Right kidney (tissue), 1 donor: ENCODE data around the gene COBL.

Experiments used
- DNase-seq: peaks from one replicate; pipeline ENCODE4 v3.0.0-alpha.2; 2016

COBL gene

GRCh38 chr7:51274955-51275354, 41.7 kb downstream of the COBL start:
- DNase-seq = no peak

- DNase-seq = no peak
Measured at GRCh38 chr7:51274001-51274400, 42.6 kb downstream of the COBL start.

- DNase-seq = no peak
Measured at GRCh38 chr7:51273360-51273759, 43.2 kb downstream of the COBL start.

GRCh38 chr7:51270965-51271364, 45.6 kb downstream of the COBL start:
- DNase-seq = no peak

- DNase-seq = no peak
Measured at GRCh38 chr7:51269911-51270310, 46.7 kb downstream of the COBL start.

- no peak for DNase-seq
Measured at GRCh38 chr7:51269321-51269720, 47.3 kb downstream of the COBL start.

GRCh38 chr7:51268859-51269258, 47.8 kb downstream of the COBL start:
- no peak for DNase-seq

- DNase-seq = no peak
Measured at GRCh38 chr7:51267169-51267568, 49.4 kb downstream of the COBL start.

- DNase-seq = no peak
Measured at GRCh38 chr7:51265066-51265907, 51.3 kb downstream of the COBL start.

GRCh38 chr7:51263631-51264484, 52.8 kb downstream of the COBL start:
- DNase-seq = no peak

- DNase-seq = no peak
Measured at GRCh38 chr7:51262796-51263531, 53.6 kb downstream of the COBL start.

- no peak for DNase-seq
Measured at GRCh38 chr7:51261950-51262795, 54.4 kb downstream of the COBL start.

- DNase-seq = no peak
Measured at GRCh38 chr7:51261117-51261835, 55.3 kb downstream of the COBL start.

GRCh38 chr7:51260516-51260915, 56.1 kb downstream of the COBL start:
- no peak for DNase-seq

GRCh38 chr7:51259766-51260165, 56.8 kb downstream of the COBL start:
- no peak for DNase-seq

GRCh38 chr7:51256916-51257315, 59.7 kb downstream of the COBL start:
- no peak for DNase-seq

GRCh38 chr7:51256209-51256781, 60.3 kb downstream of the COBL start:
- no peak for DNase-seq

- no peak for DNase-seq
Measured at GRCh38 chr7:51255536-51256208, 60.9 kb downstream of the COBL start.

- no peak for DNase-seq
Measured at GRCh38 chr7:51255036-51255435, 61.6 kb downstream of the COBL start.

GRCh38 chr7:51253157-51253556, 63.5 kb downstream of the COBL start:
- DNase-seq = no peak
